Ectodermal cell (in vitro differentiated cells): ENCODE results near the gene MAD1L1.

Source experiments
- H3K27ac ChIP-seq: 2 replicates; pipeline ENCODE4 v1.7.0; 2013; ENCODE audit warnings: mild to moderate bottlenecking, low read depth, low read length; ENCODE audit not compliant: insufficient read depth, poor library complexity, severe bottlenecking
- H3K27me3 ChIP-seq: 2 replicates; pipeline ENCODE4 v1.7.0; 2013; ENCODE audit warnings: mild to moderate bottlenecking, low read length; ENCODE audit not compliant: insufficient read depth, control insufficient read depth, poor library complexity, severe bottlenecking
- H3K36me3 ChIP-seq: one replicate; pipeline ENCODE4 v1.7.0; 2013; ENCODE audit warnings: low read length; ENCODE audit not compliant: control insufficient read depth, insufficient read depth
- H3K4me1 ChIP-seq: one replicate; pipeline ENCODE4 v1.7.0; 2013; ENCODE audit warnings: low read length; ENCODE audit not compliant: control insufficient read depth, insufficient read depth
- H3K4me3 ChIP-seq: 2 replicates; pipeline ENCODE4 v1.7.0; 2013; ENCODE audit warnings: low read depth, low read length, control low read depth; ENCODE audit not compliant: insufficient read depth
- H3K9me3 ChIP-seq: 2 replicates; pipeline ENCODE4 v1.7.0; 2013; ENCODE audit warnings: mild to moderate bottlenecking, low read length, moderate library complexity; ENCODE audit not compliant: control insufficient read depth
- WGBS, 2 experiments: methylation state at CpG; one replicate each; pipeline ENCODE4 v1.1.7; 2013; ENCODE audit warnings: missing lambda C conversion rate in 2 of 2; 5-methylcytosine and 5-hydroxymethylcytosine counted together

The MAD1L1 gene

GRCh38 chr7:2111568-2111967 is 121.2 kb downstream of the MAD1L1 start:
- Histone ChIP-seq H3K27ac (no peak overlapping the region), H3K4me1 (peaks cover 59% of the 10 kb centered on the region), H3K36me3 (peaks cover 10% of the 10 kb centered on the region), H3K4me3 (no peak overlapping the region), H3K9me3 (no peaks in the 10 kb centered on the region), H3K27me3 (no peaks in the 10 kb centered on the region)
- 94 to 95% methylated on average over 13 of the region's 13 CpGs for WGBS, 2 experiments

GRCh38 chr7:2110610-2111396 is 121.9 kb downstream of the MAD1L1 start:
- peaks cover 10% of the 10 kb centered on the region for H3K36me3 ChIP-seq
- H3K27ac ChIP-seq, result no peak overlapping the region
- H3K4me3 ChIP-seq, result no peak overlapping the region
- H3K27me3 ChIP-seq, result no peaks in the 10 kb centered on the region
- peaks cover 66% of the 10 kb centered on the region for H3K4me1 ChIP-seq
- 84% methylated on average over 34 of the region's 34 CpGs for WGBS, 2 experiments
- H3K9me3 ChIP-seq, result no peaks in the 10 kb centered on the region

GRCh38 chr7:2109936-2110609 is 122.7 kb downstream of the MAD1L1 start:
- Histone ChIP-seq H3K36me3 (peaks cover 9% of the 10 kb centered on the region), H3K27me3 (no peaks in the 10 kb centered on the region), H3K27ac (no peak overlapping the region), H3K9me3 (no peaks in the 10 kb centered on the region), H3K4me1 (peaks cover 67% of the 10 kb centered on the region), H3K4me3 (no peak overlapping the region)
- 91 to 93% methylated on average over 28 of the region's 28 CpGs for WGBS, 2 experiments

GRCh38 chr7:2109251-2109872 is 123.4 kb downstream of the MAD1L1 start:
- Histone ChIP-seq H3K27ac (peak overlapping the region; percentile 89), H3K4me3 (no peak overlapping the region), H3K27me3 (no peaks in the 10 kb centered on the region), H3K4me1 (peaks cover 74% of the 10 kb centered on the region), H3K9me3 (no peaks in the 10 kb centered on the region), H3K36me3 (peaks cover 7% of the 10 kb centered on the region)
- 86 to 87% methylated on average over 19 of the region's 20 CpGs for WGBS, 2 experiments

- Histone ChIP-seq H3K36me3 (peaks cover 2% of the 10 kb centered on the region), H3K4me1 (peaks cover 80% of the 10 kb centered on the region), H3K9me3 (no peaks in the 10 kb centered on the region), H3K27me3 (no peaks in the 10 kb centered on the region), H3K27ac (peak overlapping the region; percentile 89), H3K4me3 (no peak overlapping the region)
- 43% methylated on average over 24 of the region's 24 CpGs for WGBS, 2 experiments
Measured at GRCh38 chr7:2108501-2109250, 124.1 kb downstream of the MAD1L1 start.

- H3K27ac ChIP-seq, result peak overlapping the region; percentile 89
- no peaks in the 10 kb centered on the region for H3K9me3 ChIP-seq
- WGBS, 2 experiments, result 73 to 77% methylated on average over 9 of the region's 9 CpGs
- no peaks in the 10 kb centered on the region for H3K36me3 ChIP-seq
- H3K4me3 ChIP-seq, result no peak overlapping the region
- no peaks in the 10 kb centered on the region for H3K27me3 ChIP-seq
- H3K4me1 ChIP-seq, result peaks cover 85% of the 10 kb centered on the region
Measured at GRCh38 chr7:2108071-2108455, 124.7 kb downstream of the MAD1L1 start.

GRCh38 chr7:2107386-2108070 is 125.2 kb downstream of the MAD1L1 start:
- H3K4me1 ChIP-seq, result peaks cover 84% of the 10 kb centered on the region
- H3K27ac ChIP-seq, result peak overlapping the region; percentile 89

GRCh38 chr7:2106924-2107323 is 125.8 kb downstream of the MAD1L1 start:
- no peak overlapping the region for H3K4me3 ChIP-seq
- no peaks in the 10 kb centered on the region for H3K36me3 ChIP-seq
- H3K9me3 ChIP-seq, result no peaks in the 10 kb centered on the region
- WGBS, 2 experiments, result 75 to 78% methylated on average over 15 of the region's 15 CpGs
- H3K27me3 ChIP-seq, result no peaks in the 10 kb centered on the region
- peak overlapping the region; percentile 89 for H3K27ac ChIP-seq
- peaks cover 78% of the 10 kb centered on the region for H3K4me1 ChIP-seq

More at GRCh38 chr7:2107386-2108070, 125.2 kb downstream of the MAD1L1 start:
- no peaks in the 10 kb centered on the region for H3K36me3 ChIP-seq
- H3K9me3 ChIP-seq, result no peaks in the 10 kb centered on the region
- 76 to 77% methylated on average over 21 of the region's 21 CpGs for WGBS, 2 experiments
- H3K4me3 ChIP-seq, result no peak overlapping the region
- no peaks in the 10 kb centered on the region for H3K27me3 ChIP-seq

GRCh38 chr7:2106440-2106839 is 126.3 kb downstream of the MAD1L1 start:
- 83% methylated on average over 12 of the region's 12 CpGs for WGBS, 2 experiments
- Histone ChIP-seq H3K9me3 (no peaks in the 10 kb centered on the region), H3K27ac (no peak overlapping the region), H3K36me3 (no peaks in the 10 kb centered on the region), H3K4me3 (no peak overlapping the region), H3K4me1 (peaks cover 73% of the 10 kb centered on the region), H3K27me3 (no peaks in the 10 kb centered on the region)
